ENCODE measurements around the gene ETS1.

The ETS1 gene

DNA sequence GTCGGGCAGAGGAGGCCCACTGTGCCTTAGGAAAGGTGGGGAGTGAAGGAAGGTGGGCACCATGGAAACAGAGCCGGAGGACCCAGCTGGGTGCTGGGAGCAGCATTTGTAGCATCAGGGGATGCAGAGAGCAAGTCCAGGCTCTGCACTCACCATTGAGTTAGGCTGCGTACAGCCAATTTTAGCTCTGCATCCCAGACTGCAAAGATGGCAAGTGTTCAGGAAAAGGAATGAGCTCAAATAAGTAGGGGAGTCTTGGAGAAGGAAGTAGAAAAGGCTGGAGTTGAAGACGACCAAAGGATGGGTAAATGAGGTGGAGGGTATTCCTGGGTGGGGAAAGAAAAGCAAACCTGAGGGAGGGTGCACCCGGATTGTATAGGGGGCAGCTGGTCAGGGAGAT, 31.6 kb upstream of the ETS1 start:
- no peak for DNase-seq (ENCODE audit: low read depth in 2 of 2)

DNA sequence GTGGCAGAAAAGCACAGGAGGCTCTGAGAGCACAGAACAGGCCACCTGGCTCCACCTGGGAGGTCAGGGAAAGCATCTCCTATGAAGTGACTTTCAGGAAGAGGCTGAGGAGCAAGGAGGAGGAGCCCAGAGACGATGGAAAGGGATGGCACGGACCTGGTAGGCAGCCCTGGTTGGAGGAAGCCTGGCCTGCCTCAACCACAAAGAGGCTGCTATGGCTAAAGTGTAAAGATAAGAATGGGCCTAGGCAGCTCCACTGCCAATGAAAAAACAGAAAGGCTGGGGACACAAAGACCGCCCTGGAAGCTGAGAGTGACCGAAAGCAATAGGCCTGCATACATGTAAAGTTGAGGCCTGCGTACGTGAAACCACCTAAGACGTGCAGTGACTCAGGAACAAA, 31.2 kb upstream of the ETS1 start:
- no peak for DNase-seq (ENCODE audit: low read depth in 2 of 2)

DNA sequence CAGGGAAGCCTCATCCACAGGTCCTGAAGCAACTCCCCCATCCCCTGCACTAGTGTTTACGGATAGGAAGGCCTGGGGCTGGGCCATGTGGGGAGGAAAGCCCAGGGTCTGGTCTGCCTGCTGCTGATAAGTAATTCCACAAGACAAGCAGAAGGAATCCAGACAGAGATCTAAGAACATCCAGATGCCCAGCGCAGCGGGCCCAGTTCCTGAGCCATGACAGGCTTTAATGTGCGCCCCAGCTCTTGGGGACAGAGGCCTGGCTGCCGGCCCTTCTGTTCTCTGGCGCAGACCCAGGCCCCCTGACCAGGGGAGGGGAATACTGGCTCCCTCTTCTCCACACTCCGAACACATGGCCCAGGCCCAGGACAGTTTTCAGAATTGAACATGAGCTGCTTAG, 28.8 kb upstream of the ETS1 start:
- no peak for DNase-seq (ENCODE audit: low read depth in 2 of 2)

DNA sequence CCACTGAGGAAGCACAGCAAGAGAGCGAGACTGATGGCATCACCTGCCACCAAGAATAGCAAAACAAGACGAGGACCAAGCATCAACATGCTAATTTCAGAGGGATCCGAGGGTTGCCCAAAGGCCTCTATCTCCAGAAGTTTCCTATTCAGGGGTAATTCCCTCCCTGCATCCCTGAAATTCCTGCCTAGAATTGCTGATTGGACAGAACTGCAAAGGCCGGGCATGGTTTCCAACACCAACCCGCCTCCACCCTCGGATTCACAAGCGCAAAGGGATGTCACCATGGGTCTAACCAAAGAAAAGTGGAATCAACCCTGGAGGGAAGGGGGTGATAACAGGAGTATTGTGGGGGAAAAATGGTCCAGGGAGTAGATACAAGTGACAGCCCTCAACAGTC, 28.3 kb upstream of the ETS1 start:
- no peak for DNase-seq (ENCODE audit: low read depth in 2 of 2)

DNA sequence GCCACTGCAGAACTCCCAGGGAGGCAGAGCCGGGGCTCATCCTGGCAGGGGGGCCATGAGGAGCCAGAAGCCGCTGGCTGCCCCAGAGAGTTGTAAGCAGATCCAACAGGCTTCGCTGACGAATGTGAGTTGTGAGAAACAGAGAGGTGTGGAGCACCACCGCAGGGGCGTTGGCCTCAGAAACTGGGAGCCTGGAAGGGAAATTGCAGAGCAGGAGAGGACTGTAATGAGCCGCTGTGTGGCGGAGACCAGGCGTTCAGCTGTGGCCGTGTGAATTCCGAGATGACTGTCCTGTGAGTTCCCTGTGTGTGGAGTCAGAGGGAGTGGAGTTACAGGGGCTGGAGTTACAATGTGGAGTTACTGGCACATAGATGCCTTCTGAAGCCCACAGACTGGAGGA, 27.7 kb upstream of the ETS1 start:
- DNase-seq (ENCODE audit: low read depth in 2 of 2): no peak

DNA sequence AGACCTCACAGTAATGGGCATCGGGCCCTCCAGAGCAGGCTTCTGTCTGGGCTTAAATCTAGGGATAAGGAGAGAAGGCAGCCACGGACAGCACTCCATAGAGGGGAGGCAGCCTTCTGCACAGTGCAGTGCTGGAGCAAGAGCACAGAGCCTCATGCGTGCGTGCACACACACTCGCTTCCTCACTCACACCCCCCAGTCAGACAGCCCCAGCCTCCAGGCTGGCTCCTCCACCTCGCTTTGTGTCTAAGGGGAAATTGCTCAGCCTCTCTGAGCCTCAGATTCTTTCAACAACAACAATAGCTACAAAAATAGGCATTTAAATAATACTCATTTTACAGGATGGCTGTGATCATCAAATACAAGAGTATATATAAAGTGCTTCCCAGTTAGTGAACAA, 26.7 kb upstream of the ETS1 start:
- no peak for DNase-seq (ENCODE audit: low read depth in 2 of 2)

DNA sequence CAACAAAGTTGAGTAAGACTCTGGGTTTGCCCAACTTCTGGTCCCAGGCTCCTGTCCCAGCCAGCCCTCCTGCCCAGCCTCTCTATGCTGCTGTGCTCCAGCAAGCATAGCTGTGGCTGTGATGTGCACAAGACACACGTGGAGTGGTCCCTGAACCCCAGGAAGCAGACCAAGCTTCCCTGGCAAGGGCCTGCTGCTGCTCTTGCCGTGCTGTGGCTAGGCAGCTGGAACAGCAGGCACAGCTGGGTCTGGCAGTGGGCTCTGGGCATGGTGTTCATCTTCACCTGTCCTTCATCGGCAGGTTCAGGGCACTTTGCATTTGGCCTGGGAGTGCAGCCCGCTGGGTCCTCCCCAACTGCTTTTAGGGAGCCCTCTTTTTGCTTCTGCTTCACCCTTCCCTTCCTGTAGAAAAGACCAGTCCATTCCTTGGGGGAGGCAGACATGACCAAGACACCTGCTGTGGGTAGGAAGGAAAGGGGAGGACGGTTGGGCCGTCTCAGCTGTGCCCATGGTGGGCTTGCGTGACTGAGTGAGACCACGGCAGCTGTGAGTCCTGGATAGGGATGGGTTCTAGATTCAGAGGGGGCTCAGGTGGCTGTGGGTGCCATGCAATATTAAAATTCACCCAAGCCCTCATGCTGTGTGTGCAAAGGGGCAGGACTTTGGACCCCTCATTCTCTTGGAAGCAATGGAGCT, 26.1 kb upstream of the ETS1 start:
- no peak for DNase-seq (ENCODE audit: low read depth in 2 of 2)

DNA sequence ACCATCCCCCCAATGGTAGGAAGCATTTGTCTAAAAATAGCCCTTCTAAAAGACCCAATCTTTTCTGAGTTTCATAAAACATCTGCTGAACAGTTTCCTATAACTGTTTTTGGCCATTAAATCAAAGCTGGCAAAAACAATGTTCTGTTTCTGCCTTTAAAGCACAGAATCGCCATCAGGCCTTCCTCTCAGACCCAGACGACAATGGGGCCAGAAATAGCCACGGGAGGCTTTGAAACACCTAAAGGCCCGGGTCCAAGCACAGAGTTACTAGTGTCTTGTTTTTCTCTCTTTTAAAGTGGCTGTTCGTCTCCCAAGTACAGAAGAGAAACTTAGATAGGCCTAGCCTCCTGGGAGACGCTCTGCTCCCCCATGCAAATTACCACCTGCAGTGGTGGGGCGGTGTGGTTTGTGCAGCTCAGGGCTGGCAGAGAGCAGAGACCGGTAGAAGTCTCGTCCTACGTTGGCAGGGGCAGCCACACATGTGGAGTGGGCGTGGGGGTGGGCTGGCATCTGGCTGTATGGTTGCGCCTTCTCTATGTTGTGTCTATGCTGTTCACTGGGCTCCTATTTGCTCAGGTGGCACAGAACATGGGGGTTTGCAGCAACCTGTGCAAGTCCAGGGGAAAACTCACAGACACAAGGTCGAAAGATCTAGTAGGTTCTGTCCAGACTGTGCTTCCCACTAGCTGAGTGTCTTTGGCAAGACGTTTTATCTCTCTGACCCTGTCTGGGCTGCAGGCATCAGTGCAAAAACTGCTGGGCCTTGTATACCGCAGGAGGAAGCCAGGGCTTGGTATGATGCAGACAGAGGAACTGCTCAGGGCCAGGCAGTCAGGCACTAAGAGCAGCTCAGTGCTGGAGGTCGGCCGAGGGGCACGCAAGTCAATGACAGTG, 23.6 kb upstream of the ETS1 start:
- peak; percentile 35 to 50 for DNase-seq (ENCODE audit: low read depth in 2 of 2)

DNA sequence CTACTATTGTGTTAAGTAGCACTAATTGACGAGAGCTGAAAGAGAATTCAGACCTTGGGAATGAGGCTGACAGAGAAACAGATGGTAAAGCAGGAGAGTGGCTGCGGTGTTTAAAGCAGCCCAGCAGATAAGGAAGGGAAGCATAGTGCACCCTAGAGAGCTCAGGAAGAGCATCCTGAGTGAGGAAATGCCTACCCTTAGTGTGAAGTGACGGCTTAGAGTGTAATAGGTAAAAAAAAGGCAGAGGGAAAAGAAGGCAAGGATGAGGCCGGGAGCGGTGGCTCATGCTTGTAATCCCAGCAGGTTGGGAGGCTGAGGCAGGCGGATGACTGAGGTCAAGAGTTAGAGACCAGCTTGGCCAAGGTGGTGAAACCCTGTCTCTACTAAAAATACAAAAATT, 22.4 kb upstream of the ETS1 start:
- no peak for DNase-seq (ENCODE audit: low read depth in 2 of 2)

DNA sequence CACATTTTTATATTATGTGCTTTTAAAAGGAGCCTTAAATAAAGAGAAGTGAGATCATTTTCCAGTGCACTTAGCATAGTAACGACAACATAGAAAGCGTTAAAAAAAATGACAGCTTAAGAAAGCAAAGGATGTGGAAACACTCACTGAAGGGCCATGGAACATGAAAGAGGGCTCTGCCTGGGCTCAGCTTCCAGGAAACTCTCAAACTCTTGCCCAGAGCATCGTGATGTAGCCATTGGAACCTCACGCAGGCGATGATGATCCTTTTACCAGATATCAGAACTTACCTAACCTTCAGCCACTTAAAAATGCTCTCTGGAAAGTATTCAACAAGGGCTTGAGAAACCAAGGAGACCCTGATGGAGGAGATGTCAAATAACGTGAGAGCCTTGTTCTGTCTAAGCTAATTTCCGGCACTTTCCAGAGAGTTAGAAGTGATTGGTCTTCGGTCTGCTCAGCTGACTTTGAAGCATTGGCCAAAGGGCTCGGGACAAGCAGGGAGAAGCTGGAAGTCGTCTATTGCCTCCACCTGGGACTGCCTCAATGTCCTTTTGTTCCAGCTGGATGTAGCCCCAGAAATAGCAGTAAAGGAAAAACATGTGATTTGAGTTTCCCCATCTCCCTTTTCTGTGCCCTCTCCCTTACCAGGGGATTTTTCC, 21.5 kb upstream of the ETS1 start:
- no peak for DNase-seq (ENCODE audit: low read depth in 2 of 2)

DNA sequence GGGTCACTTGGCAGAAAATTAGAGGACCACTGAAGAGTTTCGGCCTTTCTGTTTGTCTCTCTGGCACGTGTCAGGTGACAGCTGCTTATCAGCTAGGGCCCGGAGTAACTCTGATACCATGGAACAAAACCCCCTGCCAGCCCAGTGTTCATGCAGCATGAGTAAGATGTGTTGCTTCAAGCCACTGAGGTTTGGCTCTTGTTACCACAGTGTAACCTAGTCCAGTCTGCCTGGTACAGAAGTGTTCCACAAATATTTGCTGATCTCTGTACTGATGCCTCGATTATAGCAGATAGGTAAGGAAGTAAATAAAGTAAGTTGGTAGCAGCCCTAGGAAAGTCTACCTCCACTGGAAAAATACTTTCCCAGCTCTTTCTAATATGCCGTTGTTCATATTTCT, 20.5 kb upstream of the ETS1 start:
- no peak for DNase-seq (ENCODE audit: low read depth in 2 of 2)

DNA sequence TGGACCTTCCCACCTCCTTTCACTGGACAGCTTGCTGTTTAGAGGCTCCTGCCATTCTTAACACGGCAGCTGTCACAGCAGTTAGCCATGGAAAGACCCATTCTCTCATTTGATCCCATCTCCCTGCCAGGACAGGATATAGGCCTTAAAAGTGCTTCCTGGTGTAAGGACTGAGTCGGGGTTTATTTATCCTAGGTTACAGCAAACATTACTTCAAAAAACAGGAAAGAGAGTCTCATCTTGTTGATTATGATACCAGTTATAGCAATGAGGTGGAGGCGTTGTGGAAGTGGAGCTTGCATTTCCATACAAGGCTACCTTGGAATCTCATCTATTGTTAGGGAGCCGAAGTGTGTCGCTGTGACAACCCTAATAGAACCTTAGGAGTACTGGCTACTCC, 17.4 kb upstream of the ETS1 start:
- no peak for DNase-seq (ENCODE audit: low read depth in 2 of 2)

DNA sequence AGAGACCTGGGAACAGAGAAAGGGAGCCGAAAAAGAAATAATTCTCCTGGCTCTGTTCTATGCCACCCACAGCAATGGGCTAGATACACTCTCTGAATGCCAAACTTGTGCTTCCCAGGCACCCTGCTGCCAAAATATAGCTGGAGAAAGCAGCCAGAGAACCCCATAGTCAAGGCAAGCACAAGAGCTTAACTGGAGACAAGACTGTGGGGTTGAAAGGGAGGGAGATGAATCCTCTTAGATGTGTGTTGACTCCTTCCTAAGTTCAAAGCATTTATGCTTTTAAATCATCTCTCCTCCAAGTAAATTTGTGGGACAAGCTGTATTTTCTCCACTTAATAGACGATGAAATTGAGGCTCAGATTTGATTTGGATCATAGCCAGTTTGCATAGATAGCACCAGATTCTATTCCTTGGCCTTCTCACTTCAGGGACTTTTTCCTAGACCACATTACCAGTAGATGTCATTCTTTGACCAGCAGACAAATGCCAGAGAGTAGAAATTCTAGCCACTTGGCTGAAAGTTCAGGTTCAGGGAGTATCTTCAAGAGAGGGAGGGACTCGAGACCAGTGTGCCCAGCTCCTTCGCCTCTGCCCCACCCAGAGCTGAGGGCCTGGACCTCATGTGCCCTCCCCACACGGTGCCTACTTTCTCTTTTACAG, 16.5 kb upstream of the ETS1 start:
- DNase-seq (ENCODE audit: low read depth in 2 of 2): no peak

DNA sequence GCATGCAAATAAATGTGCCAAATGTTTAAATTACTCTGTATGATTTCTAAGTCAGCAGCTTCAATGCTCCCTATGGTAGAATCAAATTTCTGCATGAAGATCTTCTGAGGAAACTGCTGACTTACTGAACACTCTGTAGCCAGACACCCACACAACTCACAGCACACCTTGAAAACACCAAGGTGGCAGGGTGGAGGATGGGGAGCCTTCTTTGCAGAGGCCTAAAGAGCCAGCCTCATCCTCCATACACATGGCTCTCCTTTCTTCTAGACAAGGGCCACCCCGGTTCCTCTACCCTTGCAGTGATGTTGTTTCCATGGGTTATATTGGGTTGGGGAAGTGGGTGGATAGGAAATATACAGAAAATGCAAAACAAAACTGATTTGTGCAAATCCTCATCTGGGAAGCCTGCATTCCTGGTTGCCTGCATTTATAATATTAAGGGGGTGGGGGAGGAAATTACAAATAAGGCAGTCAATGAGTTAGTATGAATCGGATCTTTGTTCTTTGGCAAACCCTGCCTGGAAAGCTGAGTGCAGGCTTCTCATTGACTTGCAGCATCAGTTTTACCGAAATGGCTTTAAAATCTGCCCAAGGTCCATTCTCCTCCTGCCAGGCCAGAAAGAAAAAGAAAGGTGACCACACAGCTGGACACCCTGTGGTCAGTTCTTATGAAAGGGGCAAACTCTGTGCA, 15.8 kb upstream of the ETS1 start:
- no peak for DNase-seq (ENCODE audit: low read depth in 2 of 2)

DNA sequence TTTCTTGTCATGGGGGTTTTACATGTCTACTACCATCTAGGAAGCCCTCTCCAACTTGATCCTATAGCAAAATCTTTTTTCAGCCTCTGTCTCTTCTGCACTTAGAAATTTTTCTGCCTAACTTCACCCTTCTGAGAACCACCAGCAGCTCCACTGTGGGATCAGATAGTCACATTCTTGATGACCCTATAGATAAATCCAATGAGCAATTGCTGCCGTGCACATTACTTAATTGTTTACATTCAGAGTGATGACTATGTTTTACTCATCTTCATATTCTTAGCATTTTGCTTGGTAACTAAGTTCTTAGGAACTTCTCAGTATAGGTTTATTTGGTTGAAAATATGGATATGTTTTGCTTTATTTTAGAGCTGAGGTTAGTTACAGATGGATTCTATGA, 12.4 kb upstream of the ETS1 start:
- DNase-seq (ENCODE audit: low read depth in 2 of 2): no peak

DNA sequence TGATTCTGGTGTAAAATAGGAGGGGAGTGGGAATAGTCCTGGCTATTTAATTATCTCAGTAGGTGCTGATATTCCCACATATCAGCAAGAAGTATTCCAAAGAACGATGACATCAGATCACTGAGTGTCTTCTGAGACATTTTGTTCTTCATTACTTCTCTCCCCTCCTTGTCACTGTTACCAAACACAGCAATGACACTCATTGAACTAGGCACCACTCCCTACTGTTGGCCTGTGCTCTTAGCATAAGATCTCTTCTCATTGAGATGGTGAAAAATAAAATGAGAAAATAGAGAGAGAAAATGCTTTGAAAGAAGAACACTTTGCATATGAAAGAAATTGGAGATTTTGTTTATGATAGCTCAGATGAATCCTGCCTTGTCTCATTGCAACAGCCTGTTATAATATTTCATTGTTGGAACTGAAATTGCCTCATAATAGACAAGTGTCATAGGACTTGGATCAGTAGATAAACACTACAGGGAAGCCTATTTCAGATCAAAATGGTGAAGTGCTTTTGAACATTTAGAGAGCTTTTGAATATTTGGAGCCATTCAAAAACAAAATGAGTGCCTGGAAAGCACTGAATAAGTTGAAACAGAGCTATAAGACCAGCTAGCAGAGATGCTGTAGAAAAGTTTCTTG, 11.3 kb upstream of the ETS1 start:
- DNase-seq (ENCODE audit: low read depth in 2 of 2): no peak

DNA sequence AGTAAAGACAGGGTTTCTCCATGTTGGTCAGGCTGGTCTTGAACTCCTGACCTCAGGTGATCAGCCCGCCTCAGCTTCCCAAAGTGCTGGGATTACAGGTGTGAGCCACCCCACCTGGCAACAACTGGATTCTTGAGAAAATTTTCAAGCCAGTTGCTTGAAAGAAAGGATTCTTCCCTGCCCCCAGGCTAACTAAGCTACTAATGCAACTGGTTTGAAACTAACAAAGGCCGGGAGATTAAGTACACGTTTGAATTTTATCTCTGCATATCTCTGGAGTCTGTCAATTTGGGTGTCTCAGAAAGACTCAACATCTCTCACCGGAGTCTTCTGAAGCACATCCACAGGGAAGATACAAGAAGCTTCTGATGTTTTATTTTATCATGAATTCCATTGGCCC, 10.7 kb upstream of the ETS1 start:
- no peak for DNase-seq (ENCODE audit: low read depth in 2 of 2)

DNA sequence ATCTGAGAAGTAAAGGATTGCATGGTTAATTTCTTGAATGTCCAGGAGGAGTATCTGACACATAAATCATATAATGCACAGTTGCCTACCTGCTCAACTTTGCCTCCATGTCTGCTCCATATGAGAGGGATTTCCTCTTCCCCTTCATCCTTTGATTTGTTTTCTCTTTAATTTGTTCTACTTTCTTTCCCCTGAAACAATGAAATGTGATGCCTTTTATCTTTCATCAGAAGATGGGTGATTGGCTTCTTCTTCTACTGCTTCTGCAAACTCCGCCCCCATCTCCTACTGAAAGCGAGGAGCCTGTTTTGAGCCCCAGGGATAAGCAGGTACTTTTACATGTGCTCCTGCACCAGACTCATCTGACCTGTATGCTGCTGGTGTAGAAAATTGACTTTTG, 9.9 kb upstream of the ETS1 start:
- DNase-seq (ENCODE audit: low read depth in 2 of 2): no peak

DNA sequence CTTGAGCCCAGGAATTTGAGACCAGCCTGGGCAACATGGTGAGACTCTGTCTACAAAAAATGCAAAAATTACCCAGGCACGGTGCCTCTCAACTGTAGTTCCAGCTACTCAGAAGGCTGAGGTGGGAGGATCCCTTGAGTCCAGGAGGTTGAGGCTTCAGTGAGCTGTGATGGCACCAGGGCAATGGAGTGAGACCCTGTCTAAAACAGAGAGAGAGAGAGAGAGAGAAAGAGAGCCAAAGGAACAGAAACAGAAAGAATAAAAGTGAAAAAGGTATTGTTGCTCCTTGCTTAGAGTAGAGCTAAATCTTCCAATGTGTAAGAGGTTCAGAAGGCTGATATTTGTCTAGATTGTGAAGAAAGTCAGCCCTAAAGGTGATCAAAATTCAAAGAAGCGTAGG, 8.9 kb upstream of the ETS1 start:
- no peak for DNase-seq (ENCODE audit: low read depth in 2 of 2)

DNA sequence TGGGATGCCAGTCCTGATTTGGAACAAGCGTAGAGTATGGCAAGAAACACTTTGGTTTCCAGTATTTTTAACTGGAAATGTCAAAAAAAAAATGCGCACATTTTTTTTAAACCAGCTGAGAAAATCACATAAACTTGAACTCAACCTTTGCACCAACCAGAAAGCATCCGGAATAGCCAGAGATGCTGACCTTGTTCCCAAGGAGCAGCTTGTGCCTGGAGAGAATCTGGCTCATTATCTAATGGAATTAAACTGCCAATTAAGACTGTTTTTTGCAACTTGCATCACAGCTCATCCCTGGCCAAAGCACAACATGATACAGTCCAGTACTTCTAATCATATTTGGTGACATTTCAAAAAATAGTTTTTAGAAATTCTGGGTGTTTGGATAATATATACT, 8.4 kb upstream of the ETS1 start:
- no peak for DNase-seq (ENCODE audit: low read depth in 2 of 2)

DNA sequence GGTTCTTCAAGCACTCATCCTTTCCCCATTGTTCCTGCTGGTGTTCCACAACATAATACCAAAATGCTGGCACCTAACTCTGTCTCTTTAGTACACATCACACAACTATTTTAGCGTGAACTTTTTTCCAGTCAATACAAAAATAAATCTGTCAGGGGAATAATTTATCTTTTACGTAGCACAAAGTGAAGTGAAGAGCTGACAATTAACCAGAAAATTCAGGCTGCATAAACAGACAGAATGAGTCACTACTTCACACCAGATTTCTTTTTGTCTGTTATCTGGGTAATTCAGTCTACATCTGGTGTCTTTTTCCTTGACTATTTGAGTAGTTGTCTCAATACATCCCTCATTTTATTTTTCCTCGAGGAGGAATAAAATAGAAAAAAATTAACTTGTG, 7.9 kb upstream of the ETS1 start:
- no peak for DNase-seq (ENCODE audit: low read depth in 2 of 2)

Data from activated CD8-positive, alpha-beta memory T cell treated with anti-CD3 and anti-CD28 coated beads for 4 hours (primary cell).